HG03135 (cell line): Measurements from ENCODE around the gene POLR1C.
"Not testable (repeated sequence)": the region's sequence is repeated elsewhere in the genome, so short reads cannot be mapped to it uniquely, and the experiment has no call there.

Source experiments
- ATAC-seq: cut with Tn5 transposase; IDR thresholded peaks from one replicate; pipeline ENCODE4 v1.9.1; 2021; ENCODE audit warnings: mild to moderate bottlenecking, moderate library complexity; ENCODE audit not compliant: unreplicated experiment

The POLR1C gene

DNA sequence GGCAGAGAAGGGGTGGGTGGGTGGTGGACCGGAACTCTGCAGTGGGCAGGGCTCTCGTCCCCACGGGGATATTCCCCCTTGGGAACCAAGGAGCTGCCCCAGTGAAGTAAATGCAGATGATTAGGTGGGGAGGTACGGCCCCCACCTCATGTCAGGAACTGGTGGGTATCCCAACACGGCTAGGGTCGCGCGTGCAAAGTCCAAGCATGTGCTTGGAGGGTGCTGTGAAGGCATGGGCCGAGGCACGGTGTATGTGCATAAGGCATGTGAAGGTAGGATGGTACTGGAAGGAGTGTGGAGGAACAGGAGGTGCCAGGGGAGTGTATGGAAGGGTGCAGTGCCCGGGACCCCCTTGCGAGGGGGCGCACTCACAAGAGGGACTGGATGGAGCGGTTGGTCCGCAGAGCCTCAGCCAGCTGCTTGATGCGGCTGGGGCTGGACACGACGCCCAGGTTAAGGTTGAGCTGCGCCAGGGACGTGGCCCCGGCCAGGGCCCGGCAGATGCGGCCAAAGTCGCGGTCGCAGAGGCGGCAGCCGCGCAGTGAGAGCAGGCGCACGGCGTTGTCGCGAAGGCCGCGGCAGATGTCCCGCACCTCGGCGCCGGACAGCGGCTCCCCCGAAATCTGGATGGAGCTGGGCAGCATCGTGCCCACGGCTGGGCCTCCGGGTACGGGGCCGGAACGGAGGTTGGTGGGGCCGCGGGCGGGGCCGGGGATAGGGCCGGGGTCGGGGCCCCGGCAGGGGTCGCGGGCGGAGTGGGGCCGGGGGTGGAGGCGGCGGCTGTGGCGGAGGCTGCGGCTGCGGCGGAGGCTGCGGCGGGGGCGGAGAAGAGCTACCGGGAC, 7.5 kb upstream of the POLR1C start:
- ATAC-seq = no peak

DNA sequence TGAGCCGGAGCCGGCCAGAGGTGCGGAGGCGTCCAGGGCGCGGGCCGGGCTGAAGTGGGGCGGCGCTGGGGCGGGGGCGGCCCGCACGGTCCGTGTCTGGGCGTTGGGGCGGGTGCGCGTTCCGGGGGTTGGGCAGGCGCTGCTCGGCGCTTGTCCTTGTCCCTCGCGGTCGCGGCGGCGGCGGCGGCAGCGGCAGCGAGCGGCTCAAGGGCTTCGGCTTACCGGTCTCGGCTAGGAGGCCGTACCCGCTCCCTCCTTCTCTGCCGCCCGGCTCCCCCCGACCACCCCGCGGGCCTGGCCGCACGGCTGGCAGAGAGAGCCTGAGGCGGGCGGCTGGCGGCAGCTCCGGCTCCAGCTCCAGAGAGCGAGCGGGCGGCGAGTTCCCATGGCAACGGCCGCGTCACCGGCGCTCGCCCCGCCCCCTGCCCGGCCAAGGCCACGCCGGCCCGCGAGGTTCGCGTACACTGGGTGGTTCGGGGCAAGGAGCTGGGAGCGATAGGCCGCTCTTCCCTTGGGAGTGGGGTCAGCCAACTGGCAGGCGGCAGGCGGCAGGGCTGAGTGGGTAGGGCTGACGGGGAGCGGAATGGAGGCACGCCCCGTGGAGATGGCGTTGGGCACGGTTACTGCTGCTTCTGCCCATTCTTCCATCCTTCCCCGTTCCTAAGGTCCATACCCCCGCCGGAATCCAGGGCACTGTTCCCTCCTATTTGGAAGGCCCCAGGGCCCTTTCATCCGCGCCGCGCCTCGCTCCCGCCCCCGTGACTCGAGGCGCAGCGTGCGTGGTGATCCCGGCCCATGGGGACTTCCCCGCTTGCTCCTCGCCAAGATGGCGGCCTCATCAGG, 6.7 kb upstream of the POLR1C start, which contains the start of gene LRRC73:
Gene LRRC73 (minus strand): TSS at position 363 of the 843 bp plus-strand sequence. CDS start 561 bp downstream, outside the sequence.
- peak; percentile 54 for ATAC-seq

DNA sequence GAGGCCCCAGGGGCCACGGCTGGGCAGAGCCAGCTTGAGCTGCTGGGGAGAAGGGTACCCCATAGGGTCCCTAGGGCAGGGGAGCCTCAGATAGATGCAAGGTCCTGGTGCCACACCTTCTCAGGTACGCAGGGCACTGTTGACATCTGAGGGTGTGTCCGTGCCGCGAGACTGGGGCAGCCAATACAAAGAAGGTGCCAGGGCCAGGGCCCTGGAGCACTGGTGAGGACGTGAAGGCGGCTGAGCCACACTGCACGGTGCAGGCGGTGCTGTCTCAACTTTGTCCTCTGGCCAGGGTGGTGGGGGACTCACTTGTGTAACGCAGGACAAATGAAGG, 6.1 kb upstream of the POLR1C start:
- ATAC-seq = no peak

GRCh38 chr6:43511824-43512415, 5.0 kb upstream of the POLR1C start:
- no peak for ATAC-seq

GRCh38 chr6:43515808-43516207, 1.1 kb upstream of the POLR1C start:
- no peak for ATAC-seq

DNA sequence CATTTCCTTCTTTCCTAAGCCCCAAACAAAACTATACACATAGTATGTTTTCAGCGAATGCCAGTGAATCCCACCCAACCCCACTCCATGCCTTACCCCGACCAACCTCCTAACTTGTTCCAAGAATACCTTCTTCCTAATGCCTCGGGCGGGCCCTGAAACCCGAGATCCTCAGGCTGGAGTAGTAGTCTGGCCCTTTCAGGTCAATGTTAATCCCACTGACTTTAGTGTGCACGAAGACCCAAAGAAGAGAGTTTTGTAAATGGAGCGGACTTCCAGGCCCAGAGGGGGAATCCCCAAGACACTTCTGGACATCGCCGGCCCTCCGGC, 557 bp upstream of the POLR1C start:
- ATAC-seq = no peak

DNA sequence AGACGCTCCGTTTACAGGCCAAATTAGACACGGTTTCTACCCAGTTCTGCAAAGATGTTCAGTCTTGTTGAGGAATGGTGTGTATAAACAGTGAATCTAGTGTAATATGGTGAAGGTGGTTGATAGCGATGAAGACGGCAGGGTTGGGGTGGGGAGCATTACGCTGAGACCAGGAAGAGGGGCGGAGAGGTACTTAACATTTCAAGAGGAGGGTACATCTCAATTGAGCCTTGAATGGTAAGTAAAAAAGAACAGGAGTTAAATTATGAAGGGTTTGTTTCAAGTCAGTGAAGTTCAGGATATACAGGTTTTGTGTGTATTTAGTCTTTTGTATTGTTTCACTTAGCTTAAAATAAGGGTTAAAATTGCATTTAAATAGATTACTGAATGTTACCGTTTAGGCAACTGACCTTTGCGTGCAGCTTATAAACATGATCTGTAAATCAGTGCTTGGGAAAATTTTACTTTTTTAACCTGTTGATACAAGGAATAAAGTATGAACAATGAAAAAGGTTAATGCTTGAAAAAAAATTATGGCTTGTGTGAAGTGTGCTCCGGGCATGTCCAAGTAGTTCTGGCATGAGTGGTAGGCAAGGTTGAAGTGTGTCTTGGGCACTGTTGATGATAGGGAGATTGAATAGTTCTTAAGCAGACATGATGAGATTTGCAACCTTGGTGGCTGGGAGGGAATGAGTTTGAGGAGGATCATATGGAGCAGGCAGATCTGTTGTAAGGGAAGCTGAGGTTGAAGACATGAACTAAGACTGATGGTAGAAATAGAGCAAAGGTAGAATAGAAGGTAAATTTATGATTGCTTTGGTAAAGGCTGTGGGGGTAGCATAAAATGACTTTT, 842 bp downstream of the POLR1C start:
- ATAC-seq = no peak

DNA sequence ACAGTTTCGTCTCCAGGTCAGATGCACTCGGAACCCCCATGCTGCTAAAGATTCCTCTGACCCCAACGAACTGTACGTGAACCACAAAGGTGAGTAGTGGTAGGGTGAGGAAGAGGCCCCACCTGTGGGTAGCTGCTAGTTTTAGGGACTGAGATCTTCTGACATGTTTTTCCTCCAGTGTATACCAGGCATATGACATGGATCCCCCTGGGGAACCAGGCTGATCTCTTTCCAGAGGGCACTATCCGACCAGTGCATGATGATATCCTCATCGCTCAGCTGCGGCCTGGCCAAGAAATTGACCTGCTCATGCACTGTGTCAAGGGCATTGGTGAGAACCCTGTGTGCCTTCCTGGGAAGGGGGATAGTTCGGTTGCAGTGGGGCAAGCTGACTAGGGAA, 3.2 kb downstream of the POLR1C start:
- no peak for ATAC-seq

- no peak for ATAC-seq
Observed at GRCh38 chr6:43521836-43522235, 4.9 kb downstream of the POLR1C start.

DNA sequence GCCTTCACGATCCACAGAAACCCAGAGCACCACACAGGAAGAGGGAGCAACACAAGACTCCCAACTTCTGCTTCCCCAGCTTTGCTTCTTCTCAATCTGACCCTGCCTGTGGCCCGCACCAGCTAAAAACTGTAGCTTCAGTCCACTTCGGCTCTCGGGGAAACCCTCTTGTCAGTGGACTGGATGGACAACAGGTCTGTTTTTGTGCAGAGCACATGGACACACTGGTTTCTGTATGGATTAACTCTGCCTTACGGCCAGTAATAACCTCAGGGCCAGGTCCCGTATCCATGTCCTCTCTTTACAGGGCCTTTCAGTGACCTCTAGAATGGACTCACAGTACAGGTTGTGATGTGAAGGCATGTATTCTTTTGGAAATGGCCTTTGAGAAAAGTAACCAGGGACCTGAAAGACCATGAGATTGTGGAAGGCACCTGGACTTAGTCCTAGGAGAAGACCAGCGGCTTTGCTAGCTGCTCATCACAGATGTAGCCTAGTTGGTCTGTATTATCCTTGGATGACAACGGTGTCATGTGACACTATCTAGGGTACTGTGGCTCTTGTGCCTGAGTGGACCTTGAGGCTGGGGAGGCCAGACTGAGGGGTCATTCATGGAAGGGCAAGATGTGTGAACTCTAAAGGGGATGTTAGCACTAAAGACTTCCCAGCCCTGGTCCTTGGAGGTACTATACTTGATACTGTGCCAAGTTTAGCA, 5.8 kb downstream of the POLR1C start:
- no peak for ATAC-seq

GRCh38 chr6:43523284-43523683, 6.4 kb downstream of the POLR1C start:
- no peak for ATAC-seq

DNA sequence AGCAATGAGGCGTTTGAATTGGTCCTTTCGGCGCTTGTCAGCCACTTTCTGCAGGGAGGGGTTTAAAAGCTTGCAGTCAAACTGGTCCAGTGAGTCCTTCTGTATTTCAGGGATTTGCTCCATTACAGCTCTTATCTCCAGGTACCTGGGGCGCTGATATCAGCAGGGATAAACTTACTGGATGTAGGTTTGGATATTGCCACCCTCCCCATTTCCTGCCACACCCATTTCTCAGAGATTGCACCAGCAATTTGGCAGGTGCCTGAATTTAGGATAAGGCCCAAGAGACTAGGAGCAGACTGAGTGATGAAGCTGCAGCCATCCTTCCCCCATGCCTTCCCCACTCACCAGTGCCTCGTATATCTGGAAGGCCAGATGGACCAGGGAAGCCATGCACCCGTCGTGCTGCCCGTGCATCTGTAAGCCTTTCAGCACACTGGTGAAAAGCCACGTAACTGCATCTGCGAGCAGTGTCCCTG, 7.6 kb downstream of the POLR1C start:
- no peak for ATAC-seq

DNA sequence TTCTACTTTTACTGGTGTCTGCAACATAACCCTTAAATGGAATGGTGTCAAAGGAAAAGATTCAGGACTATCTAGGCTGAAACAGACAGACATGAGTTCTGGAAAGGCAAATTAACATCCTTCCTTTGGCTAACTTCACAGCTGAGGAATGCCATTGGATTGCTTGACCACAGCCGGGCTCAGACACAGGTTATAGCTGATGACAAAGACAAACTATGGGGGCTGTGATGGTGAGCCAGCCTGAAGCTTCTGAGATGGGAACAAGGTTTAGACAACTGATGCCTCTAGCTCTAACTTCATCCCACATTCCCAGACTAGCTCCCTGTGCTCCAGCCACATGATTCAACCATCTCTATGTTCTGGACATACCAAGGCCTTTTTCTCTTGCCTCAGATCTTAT, 15.3 kb downstream of the POLR1C start:
- no peak for ATAC-seq

GRCh38 chr6:43538986-43539385, 22.1 kb downstream of the POLR1C start:
- ATAC-seq = not testable (repeated sequence)

GRCh38 chr6:43539409-43539808, 22.5 kb downstream of the POLR1C start:
- ATAC-seq = not testable (repeated sequence)

GRCh38 chr6:43540507-43540906, 23.6 kb downstream of the POLR1C start:
- ATAC-seq = no peak

DNA sequence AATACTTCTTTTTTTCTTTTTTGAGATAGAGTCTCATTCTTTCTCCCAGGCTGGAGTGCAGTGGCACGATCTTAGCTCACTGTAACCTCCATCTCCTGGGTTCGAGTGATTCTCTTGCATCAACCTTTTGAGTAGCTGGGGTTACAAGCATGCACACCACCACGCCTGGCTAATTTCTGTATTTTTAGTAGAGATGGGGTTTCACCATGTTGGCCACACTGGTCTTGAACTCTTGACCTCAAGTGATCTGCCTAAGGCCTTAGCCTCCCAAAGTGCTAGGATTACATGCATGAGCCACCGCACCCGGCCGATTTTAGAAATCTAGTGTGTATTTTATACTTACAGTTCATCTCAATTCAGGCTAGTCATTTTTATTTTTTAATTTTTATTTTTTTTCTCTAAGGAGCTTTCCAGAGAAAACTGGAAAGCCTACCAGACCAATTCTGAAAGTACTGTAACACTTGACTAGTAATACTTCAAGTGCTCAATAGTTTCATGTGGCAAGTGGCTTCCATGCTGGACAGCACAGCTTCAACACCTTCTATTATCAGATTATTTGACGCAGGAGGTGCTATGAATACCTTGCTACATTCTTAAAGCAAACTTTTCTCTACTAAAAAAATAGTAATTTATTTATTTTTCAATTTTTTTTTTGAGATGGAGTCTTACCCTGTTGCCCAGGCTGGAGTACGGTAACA, 25.0 kb downstream of the POLR1C start:
- ATAC-seq = no peak

DNA sequence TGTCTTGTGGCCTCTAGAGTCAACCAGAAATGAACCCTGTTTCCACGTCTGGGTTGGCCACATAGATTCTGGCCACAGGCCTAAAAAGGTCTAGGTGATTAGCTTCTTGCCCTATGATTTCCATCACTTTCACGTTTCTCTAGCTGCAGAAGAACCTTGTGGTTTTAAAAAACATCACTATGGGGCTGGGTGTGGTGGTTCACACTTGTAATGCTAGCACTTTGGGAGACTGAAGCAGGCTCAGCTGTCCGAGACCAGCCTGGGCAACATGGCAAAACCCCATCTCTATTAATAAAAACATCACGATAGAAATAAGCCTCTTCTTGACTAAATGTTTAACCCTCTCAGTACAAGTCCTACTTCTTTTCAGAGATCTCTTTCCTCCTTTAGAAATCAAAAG, 27.6 kb downstream of the POLR1C start:
- ATAC-seq = no peak

DNA sequence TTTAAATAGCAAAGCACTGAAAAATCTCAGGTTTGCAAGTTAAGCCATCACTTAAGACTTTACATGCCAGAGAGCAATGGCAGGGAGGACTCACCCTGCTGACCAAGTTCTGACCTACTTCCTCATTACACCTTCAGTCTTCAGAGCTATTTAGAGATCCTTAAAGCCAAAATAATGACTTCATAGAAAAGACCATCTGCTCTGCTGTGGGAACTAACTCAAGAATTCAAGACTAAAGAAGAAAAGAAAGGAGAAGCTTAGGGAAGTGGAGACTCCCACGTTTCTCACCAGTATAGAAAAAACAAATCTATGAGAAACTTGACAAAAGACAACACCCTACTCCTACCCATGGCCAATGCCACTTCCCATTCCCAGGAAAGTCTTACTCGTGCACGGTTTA, 30.3 kb downstream of the POLR1C start:
- no peak for ATAC-seq
